Measurements from ENCODE around the gene C2. TPM values are rescaled to one million over a fixed set of nuclear protein-coding genes. Genes with fewer than 3 reads are reported as not detected.

Gene C2
- total and polyA plus RNA-seq, 12 donors = 4.6 to 107 (median 36.2) TPM

- TF ChIP-seq CTCF (IDR thresholded peaks at IDR 0.05) (no peak), POLR2A (IDR thresholded peaks at IDR 0.05) (no peak)
- H3K36me3 ChIP-seq (replicated peaks in 1 of 2) = peaks cover 0 to 47% of the 10 kb centered on the region in 2 donors
- intact Hi-C loops (cut with DNase I) = no loop called here
- peaks cover 6 to 10% of the 10 kb centered on the region in 2 donors for H3K4me1 ChIP-seq (replicated peaks in 1 of 2)
- DNase-seq = no peak
- no peaks in the 10 kb centered on the region for H3K9me3 ChIP-seq (replicated peaks in 1 of 3)
- no peak overlapping the region for H3K27ac ChIP-seq
- H3K27me3 ChIP-seq = no peaks in the 10 kb centered on the region
- no peak overlapping the region for H3K4me3 ChIP-seq
- 86 to 89% (median 88%) methylated on average over 13 of the region's 13 CpGs for WGBS, 4 donors
Observed at GRCh38 chr6:31879143-31879542, 48.4 kb upstream of the C2 start.

- 79 to 88% (median 83%) methylated on average over 8 to 10 of the region's 10 CpGs for WGBS, 4 donors
- no peak overlapping the region for H3K27ac ChIP-seq
Observed at GRCh38 chr6:31879901-31880300, 47.6 kb upstream of the C2 start.

GRCh38 chr6:31880616-31881015 is 46.9 kb upstream of the C2 start:
- 87 to 93% (median 90%) methylated on average over 10 of the region's 10 CpGs for WGBS, 4 donors
- H3K4me3 ChIP-seq = no peak overlapping the region
- DNase-seq = no peak
- H3K27me3 ChIP-seq = no peaks in the 10 kb centered on the region
- H3K9me3 ChIP-seq (replicated peaks in 1 of 3) = no peaks in the 10 kb centered on the region
- no peak for TF ChIP-seq POLR2A (IDR thresholded peaks at IDR 0.05)
- TF ChIP-seq CTCF (IDR thresholded peaks at IDR 0.05) = no peak
- H3K27ac ChIP-seq = no peak overlapping the region
- peaks cover 0 to 61% of the 10 kb centered on the region in 2 donors for H3K36me3 ChIP-seq (replicated peaks in 1 of 2)
- intact Hi-C loops (cut with DNase I) = no loop called here
- H3K4me1 ChIP-seq (replicated peaks in 1 of 2) = peaks cover 6 to 10% of the 10 kb centered on the region in 2 donors

More at GRCh38 chr6:31879901-31880300, 47.6 kb upstream of the C2 start:
- intact Hi-C loops (cut with DNase I) = no loop called here
- no peak for TF ChIP-seq CTCF (IDR thresholded peaks at IDR 0.05)
- TF ChIP-seq POLR2A (IDR thresholded peaks at IDR 0.05) = no peak
- peaks cover 0 to 55% of the 10 kb centered on the region in 2 donors for H3K36me3 ChIP-seq (replicated peaks in 1 of 2)
- H3K4me3 ChIP-seq = no peak overlapping the region
- no peaks in the 10 kb centered on the region for H3K9me3 ChIP-seq (replicated peaks in 1 of 3)
- H3K4me1 ChIP-seq (replicated peaks in 1 of 2) = peaks cover 6 to 10% of the 10 kb centered on the region in 2 donors
- no peak for DNase-seq
- H3K27me3 ChIP-seq = no peaks in the 10 kb centered on the region

- peaks cover 0 to 66% of the 10 kb centered on the region in 2 donors for H3K36me3 ChIP-seq (replicated peaks in 1 of 2)
Observed at GRCh38 chr6:31881136-31881859, 46.2 kb upstream of the C2 start.

More at GRCh38 chr6:31881136-31881859, 46.2 kb upstream of the C2 start:
- no peak for TF ChIP-seq POLR2A (IDR thresholded peaks at IDR 0.05)
- TF ChIP-seq CTCF (IDR thresholded peaks at IDR 0.05) = no peak
- H3K4me3 ChIP-seq = no peak overlapping the region
- H3K4me1 ChIP-seq (replicated peaks in 1 of 2) = peaks cover 6 to 10% of the 10 kb centered on the region in 2 donors
- intact Hi-C loops (cut with DNase I) = no loop called here
- DNase-seq = no peak
- no peak overlapping the region for H3K27ac ChIP-seq
- WGBS, 4 donors = 82 to 90% (median 89%) methylated on average over 9 of the region's 9 CpGs
- H3K27me3 ChIP-seq = no peaks in the 10 kb centered on the region
- H3K9me3 ChIP-seq (replicated peaks in 1 of 3) = no peaks in the 10 kb centered on the region

All from adrenal gland (tissue), 12 donors.